Hepatocyte (in vitro differentiated cells): ENCODE results near the gene HJURP. TPM values are rescaled to one million over a fixed set of nuclear protein-coding genes. Genes with fewer than 3 reads are reported as not detected.
"Not testable (repeated sequence)": the region's sequence is repeated elsewhere in the genome, so short reads cannot be mapped to it uniquely, and the experiment has no call there.

Experiments used
- DNase-seq: peaks from one replicate; pipeline ENCODE4 v3.0.0-alpha.2; 2016; ENCODE audit warnings: low spot score
- H2AFZ ChIP-seq: fragments of 200-600 bp; sonication (generic); 2 replicates; pipeline ENCODE4 v1.6.0; 2016; ENCODE audit warnings: antibody characterized with exemption, mild to moderate bottlenecking
- H3K27ac ChIP-seq: fragments of 200-600 bp; sonication (generic); 2 replicates; pipeline ENCODE4 v1.5.1; 2016; ENCODE audit warnings: mild to moderate bottlenecking
- H3K27me3 ChIP-seq: fragments of 200-600 bp; sonication (generic); 2 replicates; pipeline ENCODE4 v1.6.1; 2016
- H3K36me3 ChIP-seq: fragments of 200-600 bp; sonication (generic); replicated peaks from 2 replicates; pipeline ENCODE4 v1.5.1; 2016; ENCODE audit warnings: low read depth; ENCODE audit not compliant: insufficient read depth
- H3K4me1 ChIP-seq: fragments of 200-600 bp; sonication (generic); 2 replicates; pipeline ENCODE4 v1.5.1; 2016; ENCODE audit warnings: mild to moderate bottlenecking, moderate library complexity; ENCODE audit not compliant: insufficient read depth
- H3K4me2 ChIP-seq: fragments of 200-600 bp; sonication (generic); 2 replicates; pipeline ENCODE4 v1.6.0; 2016
- H3K4me3 ChIP-seq: fragments of 200-600 bp; sonication (generic); 2 replicates; pipeline ENCODE4 v1.5.1; 2016; ENCODE audit warnings: mild to moderate bottlenecking
- H3K79me2 ChIP-seq: fragments of 200-600 bp; sonication (generic); 2 replicates; pipeline ENCODE4 v1.6.0; 2017; ENCODE audit warnings: mild to moderate bottlenecking
- H3K9me2 ChIP-seq: fragments of 200-600 bp; sonication (generic); replicated peaks from 2 replicates; pipeline ENCODE4 v1.6.0; 2017; ENCODE audit warnings: mild to moderate bottlenecking; ENCODE audit not compliant: insufficient read depth
- H3K9me3 ChIP-seq: fragments of 200-600 bp; sonication (generic); 2 replicates; pipeline ENCODE4 v1.5.1; 2016; ENCODE audit warnings: low read depth, mild to moderate bottlenecking
- H4K20me1 ChIP-seq: fragments of 200-600 bp; sonication (generic); 2 replicates; pipeline ENCODE4 v1.6.0; 2016; ENCODE audit warnings: mild to moderate bottlenecking; ENCODE audit not compliant: insufficient read depth, poor library complexity, severe bottlenecking
- EZH2 ChIP-seq: fragments of 200-600 bp; sonication (generic); IDR thresholded peaks from 2 replicates; pipeline ENCODE4 v1.6.1; 2016; ENCODE audit warnings: antibody characterized with exemption, mild to moderate bottlenecking, borderline replicate concordance
- EZH2phosphoT487 ChIP-seq: fragments of 200-600 bp; sonication (generic); IDR thresholded peaks from one replicate; pipeline ENCODE4 v1.6.1; 2018; ENCODE audit warnings: antibody characterized with exemption, mild to moderate bottlenecking, low read depth, moderate library complexity; ENCODE audit not compliant: unreplicated experiment, severe bottlenecking
- WGBS: methylation state at CpG from one replicate; pipeline ENCODE4 v1.1.6; 2016; ENCODE audit warnings: low lambda C conversion rate; ENCODE audit errors: missing lambda C conversion rate; 5-methylcytosine and 5-hydroxymethylcytosine counted together
- polyA plus RNA-seq: library from polyadenylated mRNA; unstranded; fragments of >200 nt; fragmentation: Nextera tagmentation; extraction: Ambion mirVana; gene quantifications from 2 replicates; pipeline ENCODE4 v1.2.1, GENCODE V29; 2016
- total RNA-seq: library from RNA; depleted of rRNA; stranded (reverse); fragments of >200 nt; gene quantifications from 2 replicates; pipeline ENCODE4 v1.2.3, GENCODE V29; 2014
- TF ChIP-seq, protein P1 (sequence below): fragments of 200-600 bp; sonication (generic); IDR thresholded peaks from 2 replicates; pipeline ENCODE4 v1.5.1; 2016; ENCODE audit warnings: antibody characterized with exemption, mild to moderate bottlenecking; ENCODE audit not compliant: poor library complexity

HJURP gene
- total and polyA plus RNA-seq, 2 experiments from 2014 or later: 2.7 to 5.0 TPM

DNA sequence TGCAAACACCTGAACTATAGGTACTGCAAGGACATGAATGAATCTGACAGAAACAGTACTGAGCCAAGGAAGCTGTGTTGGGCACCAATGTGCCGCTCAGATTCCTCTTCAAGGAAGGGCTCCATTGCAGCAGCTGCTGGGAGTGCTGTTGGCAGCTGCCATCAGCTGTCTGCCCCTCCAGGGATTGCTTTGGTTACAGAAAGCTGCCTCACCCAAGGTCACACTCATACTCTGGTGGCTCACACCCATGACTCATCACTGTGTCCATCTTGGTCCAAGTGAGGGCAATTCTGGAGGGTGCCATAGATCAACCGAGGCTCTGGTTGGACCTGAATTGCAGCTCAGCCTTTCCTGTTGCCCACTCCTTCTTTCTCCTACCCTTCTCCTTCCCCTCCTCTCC, 38.5 kb upstream of the HJURP start:
- H4K20me1 ChIP-seq: no peaks in the 10 kb centered on the region
- no peaks in the 10 kb centered on the region for H3K9me2 ChIP-seq
- TF ChIP-seq EZH2 (no peak), EZH2phosphoT487 (no peak)
- TF ChIP-seq, protein P1, sequence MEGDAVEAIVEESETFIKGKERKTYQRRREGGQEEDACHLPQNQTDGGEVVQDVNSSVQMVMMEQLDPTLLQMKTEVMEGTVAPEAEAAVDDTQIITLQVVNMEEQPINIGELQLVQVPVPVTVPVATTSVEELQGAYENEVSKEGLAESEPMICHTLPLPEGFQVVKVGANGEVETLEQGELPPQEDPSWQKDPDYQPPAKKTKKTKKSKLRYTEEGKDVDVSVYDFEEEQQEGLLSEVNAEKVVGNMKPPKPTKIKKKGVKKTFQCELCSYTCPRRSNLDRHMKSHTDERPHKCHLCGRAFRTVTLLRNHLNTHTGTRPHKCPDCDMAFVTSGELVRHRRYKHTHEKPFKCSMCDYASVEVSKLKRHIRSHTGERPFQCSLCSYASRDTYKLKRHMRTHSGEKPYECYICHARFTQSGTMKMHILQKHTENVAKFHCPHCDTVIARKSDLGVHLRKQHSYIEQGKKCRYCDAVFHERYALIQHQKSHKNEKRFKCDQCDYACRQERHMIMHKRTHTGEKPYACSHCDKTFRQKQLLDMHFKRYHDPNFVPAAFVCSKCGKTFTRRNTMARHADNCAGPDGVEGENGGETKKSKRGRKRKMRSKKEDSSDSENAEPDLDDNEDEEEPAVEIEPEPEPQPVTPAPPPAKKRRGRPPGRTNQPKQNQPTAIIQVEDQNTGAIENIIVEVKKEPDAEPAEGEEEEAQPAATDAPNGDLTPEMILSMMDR: no peak
- H3K4me3 ChIP-seq: no peak overlapping the region
- no peaks in the 10 kb centered on the region for H3K36me3 ChIP-seq
- no peaks in the 10 kb centered on the region for H3K79me2 ChIP-seq
- H3K27me3 ChIP-seq: peaks cover 6% of the 10 kb centered on the region
- no peak overlapping the region for H2AFZ ChIP-seq
- H3K4me2 ChIP-seq: no peak overlapping the region
- H3K9me3 ChIP-seq: no peaks in the 10 kb centered on the region
- no peak overlapping the region for H3K27ac ChIP-seq
- H3K4me1 ChIP-seq: no peaks in the 10 kb centered on the region
- DNase-seq: no peak
- 83% methylated on average over 2 of the region's 2 CpGs for WGBS

DNA sequence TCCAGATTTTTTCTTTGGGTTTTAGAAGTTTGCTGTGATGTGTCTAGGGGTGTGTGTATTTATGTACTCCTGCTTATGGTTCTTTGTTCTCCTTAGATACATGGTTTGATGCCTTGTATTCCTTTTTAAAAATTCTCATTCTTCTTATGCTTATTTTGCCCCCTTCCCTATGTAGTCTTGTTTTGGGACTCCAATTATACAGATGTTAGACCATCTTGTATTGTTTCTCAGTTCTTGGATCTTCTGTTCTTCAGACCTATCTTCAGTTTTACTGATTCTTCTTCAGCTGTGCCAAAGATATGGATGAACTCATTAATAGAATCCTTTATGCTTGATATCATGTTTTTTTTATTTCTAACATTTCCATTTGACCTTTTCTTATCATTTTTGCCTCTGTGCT, 28.0 kb upstream of the HJURP start:
- Histone ChIP-seq H3K27me3 (no peaks in the 10 kb centered on the region), H3K9me2 (no peaks in the 10 kb centered on the region), H3K79me2 (no peaks in the 10 kb centered on the region), H3K4me3 (no peak overlapping the region), H3K9me3 (peaks cover 6% of the 10 kb centered on the region), H3K4me2 (no peak overlapping the region), H3K27ac (no peak overlapping the region), H3K4me1 (no peaks in the 10 kb centered on the region), H4K20me1 (no peaks in the 10 kb centered on the region), H2AFZ (no peak overlapping the region), H3K36me3 (no peaks in the 10 kb centered on the region)
- no peak for TF ChIP-seq EZH2phosphoT487
- TF ChIP-seq, protein P1: no peak
- no peak for TF ChIP-seq EZH2
- DNase-seq: no peak

DNA sequence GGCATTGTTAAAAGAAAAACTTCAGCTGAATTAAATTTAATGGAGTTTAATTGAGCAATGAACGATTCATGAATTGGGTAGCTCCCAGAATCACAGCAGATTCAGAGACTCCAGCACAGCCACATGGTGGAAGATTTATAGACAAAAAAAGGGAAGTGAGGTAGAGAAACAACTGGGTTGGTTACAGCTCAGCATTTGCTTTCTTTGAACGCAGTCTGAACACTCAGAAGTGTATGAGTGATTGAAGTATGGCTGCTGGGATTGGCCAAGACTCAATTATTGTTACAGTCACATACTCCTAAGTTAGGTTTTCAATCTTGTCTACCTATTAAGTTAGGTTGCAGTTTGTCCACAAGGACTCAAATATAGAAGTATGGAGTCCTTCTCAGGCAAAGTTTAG, 17.8 kb upstream of the HJURP start:
- not testable (repeated sequence) for H3K9me3 ChIP-seq, H3K4me2 ChIP-seq, H3K9me2 ChIP-seq, H3K27ac ChIP-seq, DNase-seq, H2AFZ ChIP-seq, H3K36me3 ChIP-seq, H3K4me3 ChIP-seq, H3K4me1 ChIP-seq, H3K79me2 ChIP-seq, H4K20me1 ChIP-seq
- peaks cover 34% of the 10 kb centered on the region for H3K27me3 ChIP-seq
- WGBS: 82% methylated on average over 2 of the region's 2 CpGs

DNA sequence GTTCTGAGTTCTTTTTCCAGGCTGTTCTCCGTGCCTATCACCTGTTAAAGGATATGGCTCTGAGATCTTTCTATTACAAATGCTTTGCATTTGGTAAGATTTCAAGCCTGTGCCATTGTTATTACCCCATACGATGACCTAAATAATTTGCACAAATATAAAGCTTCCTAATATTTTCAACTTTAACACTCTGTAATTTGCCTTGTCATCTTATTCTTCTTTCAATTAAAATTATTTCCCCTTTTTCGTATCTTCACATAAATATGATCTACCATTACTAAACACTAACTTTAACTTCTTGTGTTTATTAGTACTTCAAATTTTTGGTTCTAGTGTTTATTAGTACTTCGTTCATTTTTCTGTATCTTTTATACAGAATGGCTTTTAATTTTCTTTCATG, 17.1 kb upstream of the HJURP start:
- Histone ChIP-seq H2AFZ (no peak overlapping the region), H3K9me3 (peaks cover 8% of the 10 kb centered on the region), H4K20me1 (no peaks in the 10 kb centered on the region), H3K79me2 (no peaks in the 10 kb centered on the region), H3K4me3 (no peak overlapping the region), H3K36me3 (no peaks in the 10 kb centered on the region), H3K4me2 (no peak overlapping the region), H3K27ac (no peak overlapping the region), H3K27me3 (peaks cover 34% of the 10 kb centered on the region), H3K4me1 (no peaks in the 10 kb centered on the region), H3K9me2 (no peaks in the 10 kb centered on the region)
- DNase-seq: no peak
- no peak for TF ChIP-seq EZH2
- no peak for TF ChIP-seq EZH2phosphoT487
- TF ChIP-seq, protein P1: no peak
- 77% methylated on average over 4 of the region's 4 CpGs for WGBS
